OCI-LY3 (cell line): Measurements from ENCODE around the gene CAT.

ENCODE experiments used
- EZH2phosphoT487 ChIP-seq: fragments of 200-600 bp; shearing (Covaris generic); IDR thresholded peaks from 2 replicates; pipeline ENCODE4 v1.6.1; 2018; ENCODE audit warnings: antibody characterized with exemption, mixed run types, low read depth
- TF ChIP-seq, protein P1 (sequence below): fragments of 200-600, 300-600 bp; sonication (generic); IDR thresholded peaks from 2 replicates; pipeline ENCODE4 v1.5.1; 2014; ENCODE audit warnings: antibody characterized with exemption, low read length, low read depth

DNA sequence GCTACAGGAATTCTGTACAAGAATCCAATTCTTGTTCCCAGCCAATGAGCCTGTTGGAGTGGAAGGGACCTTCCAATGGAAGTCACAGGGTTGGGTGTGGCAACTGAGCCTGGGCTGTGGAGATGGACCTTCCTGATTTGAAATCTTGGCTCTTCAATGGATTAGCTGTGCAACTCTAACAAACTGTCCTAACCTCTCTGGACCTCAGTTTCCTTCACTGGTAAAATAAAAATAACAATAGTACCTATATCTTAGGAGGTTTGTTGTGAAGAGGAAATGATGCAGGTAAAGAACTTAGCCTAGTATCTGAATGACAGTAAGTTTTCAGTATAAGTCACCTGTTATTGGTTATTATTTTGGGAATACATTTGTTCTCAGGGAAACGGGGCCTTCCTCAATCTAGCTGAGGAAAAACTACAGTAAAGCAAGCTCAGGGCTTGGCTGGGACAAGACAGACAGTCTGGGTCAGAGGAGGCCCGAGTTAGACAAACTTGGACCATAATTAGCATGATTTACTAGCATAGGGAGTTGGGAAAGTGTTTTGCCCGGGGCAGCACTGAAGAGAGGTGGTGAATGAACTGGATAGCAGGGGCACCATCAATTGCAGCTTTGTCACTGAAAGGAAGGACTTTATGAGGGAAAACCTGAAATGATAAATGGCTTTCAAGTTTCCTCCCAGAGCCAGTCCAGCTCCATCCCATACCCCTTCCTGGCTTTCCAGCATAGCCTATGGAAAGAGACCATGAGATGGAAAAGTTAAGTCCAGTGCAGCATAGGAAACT is 61.2 kb downstream of the CAT start:
- TF ChIP-seq, protein P1, sequence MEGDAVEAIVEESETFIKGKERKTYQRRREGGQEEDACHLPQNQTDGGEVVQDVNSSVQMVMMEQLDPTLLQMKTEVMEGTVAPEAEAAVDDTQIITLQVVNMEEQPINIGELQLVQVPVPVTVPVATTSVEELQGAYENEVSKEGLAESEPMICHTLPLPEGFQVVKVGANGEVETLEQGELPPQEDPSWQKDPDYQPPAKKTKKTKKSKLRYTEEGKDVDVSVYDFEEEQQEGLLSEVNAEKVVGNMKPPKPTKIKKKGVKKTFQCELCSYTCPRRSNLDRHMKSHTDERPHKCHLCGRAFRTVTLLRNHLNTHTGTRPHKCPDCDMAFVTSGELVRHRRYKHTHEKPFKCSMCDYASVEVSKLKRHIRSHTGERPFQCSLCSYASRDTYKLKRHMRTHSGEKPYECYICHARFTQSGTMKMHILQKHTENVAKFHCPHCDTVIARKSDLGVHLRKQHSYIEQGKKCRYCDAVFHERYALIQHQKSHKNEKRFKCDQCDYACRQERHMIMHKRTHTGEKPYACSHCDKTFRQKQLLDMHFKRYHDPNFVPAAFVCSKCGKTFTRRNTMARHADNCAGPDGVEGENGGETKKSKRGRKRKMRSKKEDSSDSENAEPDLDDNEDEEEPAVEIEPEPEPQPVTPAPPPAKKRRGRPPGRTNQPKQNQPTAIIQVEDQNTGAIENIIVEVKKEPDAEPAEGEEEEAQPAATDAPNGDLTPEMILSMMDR, result no peak
- TF ChIP-seq EZH2phosphoT487, result no peak
